ENCODE data around the gene RPS6KL1.
A peak's percentile ranks its signal among the peaks of the same experiment; 100 is the strongest.

RPS6KL1 gene

GRCh38 chr14:74881431-74882102 lies 41.5 kb downstream of the RPS6KL1 start, which contains the start of gene DLST:
Gene DLST, plus strand, starts transcription at chr14:74881916. Its CDS starts 38 bp downstream, at chr14:74881954.
- DNase-seq = peak; percentile 88

GRCh38 chr14:74879427-74880182 lies 43.5 kb downstream of the RPS6KL1 start:
- no peak for DNase-seq

GRCh38 chr14:74875941-74876913 lies 46.8 kb downstream of the RPS6KL1 start, which contains the start of gene PROX2:
Gene PROX2, minus strand, starts transcription at chr14:74876145. Its CDS starts 12,311 bp downstream, at chr14:74863834.
- no peak for DNase-seq

GRCh38 chr14:74875204-74875603 lies 47.9 kb downstream of the RPS6KL1 start:
- DNase-seq = no peak

- DNase-seq = no peak
These were observed 51.2 kb downstream of the RPS6KL1 start for GRCh38 chr14:74871819-74872218.

GRCh38 chr14:74868739-74869138 lies 54.3 kb downstream of the RPS6KL1 start:
- no peak for DNase-seq

- DNase-seq = peak; percentile 47
These were observed 55.4 kb downstream of the RPS6KL1 start for GRCh38 chr14:74867673-74868072.

GRCh38 chr14:74866708-74867389 lies 56.2 kb downstream of the RPS6KL1 start:
- no peak for DNase-seq

GRCh38 chr14:74865156-74865555 lies 57.9 kb downstream of the RPS6KL1 start:
- no peak for DNase-seq

GRCh38 chr14:74864198-74864597 lies 58.9 kb downstream of the RPS6KL1 start:
- DNase-seq = no peak

GRCh38 chr14:74863274-74863673 lies 59.8 kb downstream of the RPS6KL1 start:
- no peak for DNase-seq

GRCh38 chr14:74861734-74862090 lies 61.3 kb downstream of the RPS6KL1 start:
- DNase-seq = no peak

GRCh38 chr14:74860899-74861733 lies 61.9 kb downstream of the RPS6KL1 start:
- DNase-seq = peak; percentile 94

- no peak for DNase-seq
These were observed 63.1 kb downstream of the RPS6KL1 start for GRCh38 chr14:74859757-74860552.

GRCh38 chr14:74858022-74858421 lies 65.0 kb downstream of the RPS6KL1 start:
- DNase-seq = no peak

- no peak for DNase-seq
These were observed 66.7 kb downstream of the RPS6KL1 start for GRCh38 chr14:74856366-74856765.

- DNase-seq = no peak
These were observed 67.1 kb downstream of the RPS6KL1 start for GRCh38 chr14:74855945-74856344.

- no peak for DNase-seq
These were observed 68.0 kb downstream of the RPS6KL1 start for GRCh38 chr14:74855021-74855420.
